GM11168 (cell line): ENCODE measurements around the gene LCE5A.
"Not testable (repeated sequence)": the region's sequence is repeated elsewhere in the genome, so short reads cannot be mapped to it uniquely, and the experiment has no call there.

Experiments used
- in situ Hi-C: fragments of 300-500 bp; cut with MboI; formaldehyde crosslinking; loops from one replicate; pipeline ENCODE4 v1.12.0; 2022; ENCODE audit warnings: low sequenced_read_pairs; ENCODE audit not compliant: unreplicated experiment

The LCE5A gene, protein sequence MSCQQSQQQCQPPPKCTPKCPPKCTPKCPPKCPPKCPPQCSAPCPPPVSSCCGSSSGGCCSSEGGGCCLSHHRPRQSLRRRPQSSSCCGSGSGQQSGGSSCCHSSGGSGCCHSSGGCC

DNA sequence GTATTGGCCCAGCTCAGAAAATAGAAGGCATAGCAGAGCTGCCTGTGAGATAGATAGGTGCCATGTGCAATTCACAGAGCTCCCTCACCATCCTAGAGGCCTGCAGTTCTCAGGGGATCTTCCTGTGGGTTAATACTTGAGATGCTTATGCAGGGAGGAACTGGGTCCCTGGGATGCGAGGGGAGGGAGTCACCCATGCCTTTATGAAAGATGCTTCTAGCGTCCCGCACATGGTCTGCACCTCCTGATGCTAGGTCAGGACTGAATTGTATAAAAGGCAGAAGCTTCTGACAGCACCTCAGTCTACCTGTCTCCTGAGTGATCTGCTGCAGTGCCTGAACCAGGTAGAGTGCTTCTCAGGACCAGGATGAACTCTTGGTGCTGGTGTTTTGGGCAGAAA is at the start of gene LCE5A:
Gene LCE5A (plus strand): TSS at position 301 of the 400 bp plus-strand sequence. CDS start 732 bp downstream, outside the sequence.
- in situ Hi-C loops, result no loop called here

DNA sequence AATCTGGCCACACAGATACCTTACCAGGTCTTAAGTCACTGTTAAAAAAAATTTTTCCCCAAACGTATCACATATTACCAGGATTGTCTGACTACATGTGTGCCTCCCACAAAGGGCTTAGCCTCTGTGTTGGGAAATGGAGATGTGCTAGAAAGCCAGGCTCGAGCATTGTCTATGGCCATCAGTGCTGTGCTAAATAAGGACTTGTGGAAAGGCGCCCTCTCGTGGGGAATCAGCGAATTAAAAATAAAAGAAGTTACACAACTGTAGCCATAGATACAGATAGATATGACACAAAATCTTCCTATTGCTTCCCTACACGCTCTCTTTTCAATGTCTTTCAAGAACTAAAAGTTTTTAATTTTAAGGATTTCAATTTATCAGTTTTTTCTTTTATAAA is 49.1 kb upstream of the LCE5A start:
- in situ Hi-C loops, result loop anchor here (25.0 kb wide), 1 partner anchor 399 kb away; no protein-coding TSS in a partner anchor

DNA sequence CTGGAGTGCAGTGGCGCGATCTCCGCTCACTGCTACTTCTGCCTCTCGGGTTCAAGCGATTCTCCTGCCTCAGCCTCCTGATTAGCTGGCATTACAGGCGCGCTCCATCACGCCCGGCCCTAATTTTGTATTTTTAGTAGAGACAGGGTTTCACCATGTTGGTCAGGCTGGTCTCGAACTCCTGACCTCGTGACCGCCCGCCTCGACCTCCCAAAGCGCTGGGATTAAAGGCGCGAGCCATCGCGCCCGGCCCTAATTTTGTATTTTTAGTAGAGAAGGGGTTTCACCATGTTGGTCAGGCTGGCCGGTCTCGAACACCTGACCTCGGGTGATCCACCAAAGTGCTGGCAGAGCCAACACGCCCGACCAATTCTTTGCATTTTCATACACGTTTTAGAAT is 48.0 kb upstream of the LCE5A start:
- in situ Hi-C loops, result loop anchor here (25.0 kb wide), 1 partner anchor 400 kb away; no protein-coding TSS in a partner anchor

DNA sequence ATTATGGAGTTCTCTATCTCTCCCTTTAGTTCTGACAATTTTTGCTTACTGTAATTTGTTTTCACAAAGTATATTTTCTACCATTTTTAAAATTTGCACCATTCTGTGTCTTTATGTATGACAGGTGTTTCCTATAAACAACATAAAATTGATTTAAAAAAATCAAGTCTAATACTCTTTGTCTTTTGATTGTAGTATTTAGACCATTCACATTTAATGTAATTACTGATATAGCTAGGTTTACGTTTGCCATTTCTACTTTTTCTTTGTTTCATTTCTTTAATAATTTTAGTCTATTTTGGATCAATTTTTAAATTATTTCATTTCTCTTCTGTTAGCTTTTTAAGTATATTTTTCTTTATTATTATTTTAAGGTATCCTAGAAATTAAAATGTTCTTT is 44.4 kb upstream of the LCE5A start:
- in situ Hi-C loops, result loop anchor here (25.0 kb wide), 1 partner anchor 404 kb away; no protein-coding TSS in a partner anchor

DNA sequence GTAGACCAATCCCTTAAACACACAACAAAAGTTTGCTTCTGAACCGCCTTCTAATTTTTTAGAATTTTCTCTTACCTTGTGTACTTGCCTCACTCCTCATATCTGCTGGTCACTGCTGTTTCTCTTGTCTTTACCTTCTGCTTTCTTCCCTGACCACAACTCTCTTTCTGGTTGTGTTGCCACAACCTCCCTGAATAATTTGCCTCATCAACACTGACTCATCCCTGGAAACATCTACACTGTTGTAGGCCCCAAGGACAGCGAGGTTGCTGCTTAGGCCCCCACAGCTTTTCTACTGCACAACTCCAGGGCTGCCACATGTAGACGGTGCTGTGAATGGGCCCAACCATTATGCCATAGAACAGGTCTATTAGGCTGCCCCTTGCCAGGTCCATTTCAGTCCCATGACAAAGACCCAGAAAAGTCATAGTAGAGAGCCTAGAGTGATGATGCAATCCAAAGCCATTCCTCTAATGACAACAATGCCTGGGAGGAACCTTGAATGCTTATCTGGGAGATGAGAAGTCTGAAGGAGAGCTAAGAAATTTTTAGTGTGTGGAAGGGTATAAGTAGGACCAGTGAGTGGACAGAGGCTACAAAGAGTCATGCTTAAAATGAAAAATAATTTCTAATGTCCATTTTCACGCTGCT is 36.6 kb upstream of the LCE5A start:
- in situ Hi-C loops, result loop anchor here (25.0 kb wide), 1 partner anchor 412 kb away; no protein-coding TSS in a partner anchor

DNA sequence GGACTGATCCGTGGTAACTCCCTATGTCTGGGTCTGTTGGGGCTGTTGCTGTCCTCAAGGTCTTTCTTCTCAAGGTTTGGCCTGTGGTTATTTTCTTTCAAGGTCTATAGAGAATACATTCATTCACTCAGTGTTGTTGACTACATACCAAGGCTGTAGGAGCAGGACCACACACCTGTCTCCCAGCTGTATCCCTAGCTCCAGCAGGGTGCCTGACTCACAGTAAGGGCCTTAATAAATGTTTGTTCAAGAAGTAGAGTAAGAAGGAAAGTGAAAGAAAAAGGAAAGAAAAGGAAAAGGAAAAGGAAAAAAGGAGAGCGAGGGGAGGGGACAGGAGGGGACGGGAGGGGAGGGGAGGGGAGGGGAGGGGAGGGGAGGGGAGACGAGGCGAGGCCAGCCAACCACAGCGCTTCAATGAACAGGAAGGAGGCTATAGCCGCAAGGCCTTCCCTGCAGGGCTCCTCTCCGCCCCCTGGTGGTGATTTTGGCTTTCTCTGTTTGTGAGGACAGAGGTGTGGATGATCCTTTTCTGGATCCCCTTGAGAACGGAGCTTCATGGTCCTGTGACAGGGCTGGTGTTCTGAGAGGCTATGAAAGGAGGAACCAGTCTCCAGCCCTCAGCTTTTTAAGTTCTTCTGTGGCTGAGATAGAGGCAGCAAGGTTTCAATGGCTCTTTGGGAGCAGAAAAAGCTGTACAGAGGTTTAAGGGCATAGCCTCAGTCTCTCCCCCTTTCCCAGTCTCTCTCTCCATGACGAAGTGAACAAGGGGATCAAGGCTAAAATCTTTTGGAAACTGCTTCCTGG is 30.6 kb upstream of the LCE5A start:
- in situ Hi-C loops, result no loop called here

DNA sequence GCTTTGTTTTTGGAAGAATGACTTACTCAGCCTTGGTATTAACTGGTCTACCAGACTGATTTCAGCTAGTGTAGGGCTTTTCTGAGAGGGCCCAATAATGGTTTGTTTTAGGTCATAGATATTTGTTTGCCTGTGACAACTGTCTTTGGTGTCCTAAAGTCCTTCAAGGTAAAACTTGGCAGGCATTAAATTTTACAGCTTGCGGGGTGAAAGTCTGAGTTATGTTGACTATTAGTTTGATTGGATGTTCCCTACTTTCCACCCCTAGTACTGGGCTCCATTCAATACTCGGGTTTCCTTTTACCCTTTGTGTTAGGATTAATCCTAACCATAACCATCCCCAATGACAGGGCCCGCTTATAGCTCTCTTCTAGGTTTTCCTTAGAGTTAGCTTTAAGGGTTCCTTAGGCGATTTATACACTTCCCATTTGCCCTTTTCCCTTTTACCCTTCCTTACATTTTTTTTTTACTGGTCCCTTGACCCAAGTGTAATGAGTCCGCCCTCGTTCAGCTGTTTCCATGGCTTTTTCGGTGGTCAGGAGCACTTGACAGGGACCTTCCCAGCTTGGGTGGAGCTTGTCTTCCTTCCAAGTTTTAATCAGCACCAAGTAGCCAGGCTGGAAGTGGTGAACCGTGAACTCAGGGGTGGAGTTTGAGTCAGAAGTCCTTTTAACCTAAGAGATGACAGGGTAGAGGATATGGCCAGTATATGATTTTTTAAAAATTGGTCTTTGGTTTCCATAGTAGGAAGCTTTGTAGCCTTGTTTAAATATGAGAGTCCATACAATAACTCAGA is 28.5 kb upstream of the LCE5A start:
- in situ Hi-C loops, result no loop called here

DNA sequence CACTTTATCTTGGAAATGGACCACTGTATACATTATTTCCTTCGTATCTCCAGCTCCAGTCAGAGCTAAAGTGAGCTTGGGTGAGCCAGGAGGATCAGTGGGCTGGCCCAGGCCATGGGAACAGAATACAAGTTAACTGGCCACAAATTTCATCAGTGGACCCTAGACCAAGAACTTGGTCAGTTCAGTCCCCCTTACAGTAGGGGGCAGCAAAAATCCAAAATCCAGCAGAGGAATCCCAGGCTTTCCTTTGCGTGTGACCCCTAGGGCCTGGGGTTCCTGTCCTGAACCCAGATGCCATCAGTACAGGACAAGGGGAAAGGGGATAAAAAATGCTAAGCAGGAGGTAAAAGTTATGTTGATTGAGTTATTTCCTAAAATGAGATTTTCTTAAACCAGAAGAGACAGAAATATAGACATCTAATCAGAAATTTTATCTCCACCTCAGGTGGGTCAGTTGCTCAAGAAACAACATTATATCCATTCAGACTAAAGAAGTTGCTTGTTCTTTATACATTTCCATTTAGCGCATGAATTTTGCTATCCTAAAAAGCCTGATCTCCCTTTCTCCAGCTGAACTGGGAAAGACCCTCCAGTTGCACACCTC is 24.1 kb upstream of the LCE5A start:
- in situ Hi-C loops, result no loop called here

DNA sequence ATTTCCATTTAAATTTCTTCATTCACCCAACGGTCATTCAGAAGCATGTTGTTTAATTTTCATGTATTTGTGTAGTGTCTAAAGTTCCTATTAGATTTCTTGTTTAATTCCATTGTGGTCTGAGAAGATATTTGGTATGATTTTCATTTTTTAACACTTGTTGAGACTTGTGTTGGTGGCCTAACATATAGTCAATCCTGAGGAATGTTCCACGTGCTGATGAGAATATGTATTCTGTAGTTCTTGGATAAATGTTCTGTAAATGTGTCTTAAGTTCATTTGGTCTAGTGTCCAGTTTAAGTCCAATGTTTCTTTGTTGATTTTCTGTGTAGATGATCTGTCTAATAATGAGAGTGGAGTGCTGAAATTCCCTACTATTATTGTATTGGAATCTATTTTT is 22.7 kb upstream of the LCE5A start:
- in situ Hi-C loops, result no loop called here

DNA sequence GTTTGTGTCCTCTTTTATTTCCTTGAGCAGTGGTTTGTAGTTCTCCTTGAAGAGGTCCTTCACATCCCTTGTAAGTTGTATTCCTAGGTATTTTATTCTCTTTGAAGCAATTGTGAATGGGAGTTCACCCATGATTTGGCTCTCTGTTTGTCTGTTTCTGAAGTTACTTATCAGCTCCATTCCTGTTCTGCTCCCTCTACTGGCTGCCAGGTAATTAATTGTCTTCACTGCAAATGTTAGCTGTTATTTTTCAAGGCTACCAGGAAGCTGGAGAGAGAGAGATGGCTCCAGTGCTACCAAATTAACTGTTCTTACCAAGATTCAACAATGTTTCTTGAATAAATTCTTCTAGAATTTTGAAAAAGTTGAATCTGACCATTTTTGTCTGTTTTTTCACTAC is 19.1 kb upstream of the LCE5A start:
- in situ Hi-C loops, result not testable (repeated sequence)

DNA sequence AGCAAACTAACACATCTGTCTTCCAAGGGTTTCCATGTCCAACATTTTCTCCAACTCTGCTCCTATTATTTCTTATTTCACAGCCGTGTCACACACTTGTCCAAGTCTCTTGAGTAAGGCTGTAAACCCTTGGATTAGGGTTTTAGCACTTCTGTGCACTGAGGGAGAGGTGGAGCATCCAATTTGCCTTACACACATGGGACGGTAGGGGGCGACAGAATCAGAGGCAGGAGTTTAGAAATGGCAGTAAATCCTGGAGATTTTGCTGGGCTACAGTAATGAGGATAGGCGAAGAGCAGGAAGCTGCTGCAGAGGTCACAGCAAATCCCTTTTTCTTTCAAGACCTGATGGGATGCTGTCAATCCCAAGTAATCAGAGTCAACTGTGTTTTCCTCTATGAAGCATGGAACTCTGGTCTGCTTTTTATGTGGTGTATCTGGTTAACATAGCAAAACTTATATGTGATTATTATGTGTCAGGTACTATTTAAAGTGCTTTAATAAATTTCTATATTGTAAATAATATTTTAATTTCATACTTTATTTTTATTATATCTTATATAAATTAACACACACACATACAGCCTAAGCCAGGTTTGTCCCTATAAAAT is 15.4 kb upstream of the LCE5A start:
- in situ Hi-C loops, result no loop called here

DNA sequence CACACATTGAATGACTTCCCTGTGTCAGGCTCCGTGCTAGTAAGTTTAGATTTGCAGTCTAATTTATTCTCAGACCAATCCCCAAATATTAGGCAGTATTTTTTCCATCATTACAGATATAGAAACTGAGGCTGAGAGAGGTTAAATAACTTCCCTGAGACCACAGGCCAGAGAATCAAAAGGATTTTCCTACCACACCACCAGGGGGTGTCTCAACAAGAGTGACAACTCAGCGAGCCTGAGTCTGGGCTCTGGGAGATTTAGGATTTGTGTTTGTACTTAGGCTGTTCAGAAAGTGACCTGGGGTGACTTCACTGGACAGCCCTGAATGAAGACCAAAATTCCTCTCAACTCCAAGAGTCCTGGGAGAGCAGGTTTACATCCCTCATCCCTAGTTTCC is 13.3 kb upstream of the LCE5A start:
- in situ Hi-C loops, result no loop called here

DNA sequence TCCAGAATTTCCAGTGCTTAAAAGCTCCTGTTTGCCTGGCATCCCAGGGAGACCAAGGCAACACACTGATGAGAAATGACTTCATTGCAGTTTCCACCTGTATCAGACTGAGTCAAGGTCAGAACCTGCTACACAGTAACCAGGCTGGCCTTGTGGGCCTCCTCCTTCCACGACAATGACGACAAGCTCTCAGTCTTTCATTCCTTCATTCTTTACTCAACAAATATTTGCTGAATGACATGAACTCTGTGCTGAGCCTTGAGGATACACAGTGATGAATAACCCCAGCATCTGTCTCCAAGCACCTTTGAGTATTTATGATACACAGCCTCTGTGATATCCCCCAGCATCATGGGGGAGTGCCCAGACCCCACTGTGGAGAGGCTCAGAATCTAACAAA is 8.9 kb upstream of the LCE5A start:
- in situ Hi-C loops, result no loop called here

DNA sequence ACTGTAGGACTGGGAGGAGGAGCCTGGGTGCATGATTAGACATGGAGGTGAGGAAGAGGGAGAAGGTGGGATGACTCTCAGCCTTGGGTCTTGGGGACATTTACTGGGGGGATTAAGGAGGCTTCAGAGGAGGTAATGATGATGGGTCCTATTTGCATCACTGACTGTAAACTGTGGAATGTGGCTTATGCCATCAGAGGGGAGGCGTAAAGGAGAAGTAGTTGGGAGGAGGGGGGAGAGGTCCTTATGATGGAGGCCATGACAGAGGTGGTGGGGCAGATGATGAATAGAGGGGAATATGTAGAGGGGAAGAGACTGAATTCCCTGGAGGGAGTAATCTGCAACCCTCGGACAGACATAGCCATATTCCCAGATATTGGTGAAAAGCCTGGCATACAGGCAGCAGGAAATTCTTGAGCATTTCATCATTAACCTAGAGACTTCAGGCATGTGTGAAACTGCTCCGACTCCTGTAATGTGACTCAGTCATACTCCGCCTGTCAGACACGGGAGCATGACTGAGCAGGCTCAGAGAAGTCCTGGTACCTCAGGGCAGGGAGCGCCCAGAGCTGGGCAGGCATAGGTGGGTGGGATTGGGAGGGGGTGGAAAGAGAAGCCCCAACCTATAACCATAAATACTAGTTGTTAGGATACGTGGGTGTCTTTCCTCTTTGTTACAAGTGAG is 8.0 kb upstream of the LCE5A start:
- in situ Hi-C loops, result no loop called here

DNA sequence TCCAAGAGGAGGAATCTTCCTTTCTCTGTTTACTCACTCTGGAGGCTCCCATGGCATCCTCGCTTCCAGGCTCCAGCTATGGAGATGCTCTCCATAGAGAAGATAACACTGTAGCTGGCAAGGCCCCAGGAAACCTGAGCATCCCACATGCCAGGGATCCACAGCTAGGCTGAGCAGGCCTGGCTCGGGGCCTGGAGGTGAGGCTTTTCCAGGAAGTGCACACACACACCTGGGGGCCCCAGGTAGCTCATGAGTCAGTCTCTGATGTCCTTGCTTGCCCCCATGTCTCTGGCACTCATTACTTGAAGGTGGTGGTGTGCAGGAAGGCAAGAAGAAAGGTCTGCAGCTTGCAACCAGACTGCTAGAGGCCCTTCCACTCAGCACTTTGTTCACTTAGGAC is 5.5 kb upstream of the LCE5A start:
- in situ Hi-C loops, result no loop called here

DNA sequence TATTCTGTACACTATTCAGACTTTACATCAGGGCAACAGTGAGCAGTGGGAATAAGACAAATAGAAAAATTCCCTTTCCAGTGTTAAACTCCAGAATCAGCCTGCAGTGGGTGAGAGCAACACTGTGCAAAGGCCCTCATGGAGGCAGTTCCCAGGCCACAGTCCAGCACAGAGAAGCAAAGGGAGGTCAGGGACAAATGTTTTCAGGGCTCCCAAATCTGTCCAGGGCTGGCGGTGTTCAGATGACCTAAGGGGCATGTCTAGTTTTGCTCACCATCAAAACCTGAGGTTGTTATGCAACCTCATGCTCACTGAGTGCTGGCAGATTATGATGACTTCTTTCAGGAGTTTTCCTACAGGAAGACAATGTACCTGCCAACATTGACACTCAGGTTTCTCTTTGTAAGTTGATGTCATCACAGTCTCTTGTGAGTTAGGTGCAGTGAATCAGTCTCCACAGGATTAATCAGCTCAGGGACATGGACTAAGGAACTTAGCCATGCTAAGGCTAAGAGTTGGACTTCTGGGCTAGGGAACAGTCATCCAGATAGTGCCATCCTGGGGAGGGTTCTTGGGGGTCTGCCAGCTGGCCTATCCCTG is 3.6 kb upstream of the LCE5A start:
- in situ Hi-C loops, result no loop called here

DNA sequence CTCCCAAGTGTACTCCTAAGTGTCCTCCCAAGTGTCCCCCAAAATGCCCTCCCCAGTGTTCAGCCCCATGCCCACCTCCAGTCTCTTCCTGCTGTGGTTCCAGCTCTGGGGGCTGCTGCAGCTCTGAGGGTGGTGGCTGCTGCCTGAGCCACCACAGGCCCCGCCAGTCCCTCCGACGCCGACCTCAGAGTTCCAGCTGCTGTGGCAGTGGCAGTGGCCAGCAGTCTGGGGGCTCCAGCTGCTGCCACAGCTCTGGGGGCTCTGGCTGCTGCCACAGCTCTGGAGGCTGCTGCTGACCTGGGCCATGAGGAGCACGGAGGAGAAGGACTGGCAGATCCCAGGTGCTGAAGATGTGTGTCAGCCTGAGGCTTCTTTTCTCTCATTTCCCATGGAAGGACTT is 993 bp downstream of the LCE5A start:
- in situ Hi-C loops, result no loop called here

DNA sequence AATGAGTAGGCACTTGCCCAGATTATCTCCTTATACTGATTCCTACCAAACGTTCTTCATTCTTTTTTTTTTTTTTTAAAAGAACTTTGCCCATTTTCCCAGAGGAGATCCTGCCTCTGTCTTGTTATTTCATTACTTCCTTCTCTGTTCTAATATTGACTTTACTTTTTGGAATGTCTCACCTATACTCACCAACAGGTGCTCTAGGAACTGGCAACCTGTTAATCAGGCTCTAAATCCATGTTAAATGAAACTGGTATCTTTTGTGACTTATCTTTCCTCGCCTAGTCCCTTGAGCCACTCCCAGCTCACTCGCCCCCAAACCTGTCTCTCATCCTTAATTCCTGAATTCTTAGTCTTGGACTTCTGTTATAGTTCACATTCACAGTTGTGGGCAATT is 2.5 kb downstream of the LCE5A start:
- in situ Hi-C loops, result no loop called here
